BLaER1 treated with 17β-estradiol and CSF1 and Interleukin-3, amounts not matched to agents 10 nM and 100 nM (cell line): Measurements from ENCODE around the gene TDRD9.
A peak's percentile ranks its signal among the peaks of the same experiment; 100 is the strongest.

Experiments used
- H3K27ac ChIP-seq, 11 experiments: shearing (Covaris generic); formaldehyde crosslinking; 2 replicates each; pipeline ENCODE4 v1.8.1; 2022
- H3K27me3 ChIP-seq, 11 experiments: shearing (Covaris generic); formaldehyde crosslinking; 2 replicates each; pipeline ENCODE4 v1.8.1; 2022
- H3K36me3 ChIP-seq, 11 experiments: shearing (Covaris generic); formaldehyde crosslinking; 2 replicates each; pipeline ENCODE4 v1.8.1; 2022
- H3K4me1 ChIP-seq, 10 experiments: shearing (Covaris generic); formaldehyde crosslinking; 2 replicates each; pipeline ENCODE4 v1.8.1; 2022
- H3K4me2 ChIP-seq, 11 experiments: shearing (Covaris generic); formaldehyde crosslinking; 2 replicates each; pipeline ENCODE4 v1.8.1; 2022
- H3K4me3 ChIP-seq, 10 experiments: shearing (Covaris generic); formaldehyde crosslinking; 2 replicates each; pipeline ENCODE4 v1.8.1; 2022
- H3K9ac ChIP-seq, 11 experiments: shearing (Covaris generic); formaldehyde crosslinking; 2 replicates each; pipeline ENCODE4 v1.8.1; 2022
- H3K9me3 ChIP-seq, 11 experiments: shearing (Covaris generic); formaldehyde crosslinking; replicated peaks in 1 of 11; 2 replicates each; pipeline ENCODE4 v1.8.1; 2022
- H4K20me1 ChIP-seq, 11 experiments: shearing (Covaris generic); formaldehyde crosslinking; 2 replicates each; pipeline ENCODE4 v1.8.1; 2022
- Cebpa-rat ChIP-seq, 11 experiments: shearing (Covaris generic); IDR thresholded peaks; 2 replicates each; pipeline ENCODE4 v1.8.1; 2022

The TDRD9 gene

GRCh38 chr14:103997391-103997790 lies 69.1 kb downstream of the TDRD9 start:
- Histone ChIP-seq H3K9me3 (no peaks in the 10 kb centered on the region), H3K4me2 (no peak overlapping the region), H3K4me3 (no peak overlapping the region), H3K4me1 (no peaks in the 10 kb centered on the region), H3K36me3 (peaks cover 0 to 8% (median 0%) of the 10 kb centered on the region in 11 experiments; a peak in 1 of 22 replicates), H3K27me3 (no peaks in the 10 kb centered on the region), H3K9ac (no peak overlapping the region), H3K27ac (no peak overlapping the region), H4K20me1 (no peaks in the 10 kb centered on the region)
- TF ChIP-seq Cebpa-rat (IDR thresholded peaks at IDR 0.05) = no peak

GRCh38 chr14:103998027-103998426 lies 69.8 kb downstream of the TDRD9 start:
- no peaks in the 10 kb centered on the region for H3K9me3 ChIP-seq
- peaks cover 0 to 8% (median 0%) of the 10 kb centered on the region in 11 experiments; a peak in 1 of 22 replicates for H3K36me3 ChIP-seq
- H3K4me1 ChIP-seq = no peaks in the 10 kb centered on the region
- TF ChIP-seq Cebpa-rat (IDR thresholded peaks at IDR 0.05) = no peak
- no peaks in the 10 kb centered on the region for H4K20me1 ChIP-seq
- H3K27me3 ChIP-seq = no peaks in the 10 kb centered on the region
- no peak overlapping the region for H3K4me2 ChIP-seq
- no peak overlapping the region for H3K9ac ChIP-seq
- no peak overlapping the region for H3K4me3 ChIP-seq
- H3K27ac ChIP-seq = no peak overlapping the region

DNA sequence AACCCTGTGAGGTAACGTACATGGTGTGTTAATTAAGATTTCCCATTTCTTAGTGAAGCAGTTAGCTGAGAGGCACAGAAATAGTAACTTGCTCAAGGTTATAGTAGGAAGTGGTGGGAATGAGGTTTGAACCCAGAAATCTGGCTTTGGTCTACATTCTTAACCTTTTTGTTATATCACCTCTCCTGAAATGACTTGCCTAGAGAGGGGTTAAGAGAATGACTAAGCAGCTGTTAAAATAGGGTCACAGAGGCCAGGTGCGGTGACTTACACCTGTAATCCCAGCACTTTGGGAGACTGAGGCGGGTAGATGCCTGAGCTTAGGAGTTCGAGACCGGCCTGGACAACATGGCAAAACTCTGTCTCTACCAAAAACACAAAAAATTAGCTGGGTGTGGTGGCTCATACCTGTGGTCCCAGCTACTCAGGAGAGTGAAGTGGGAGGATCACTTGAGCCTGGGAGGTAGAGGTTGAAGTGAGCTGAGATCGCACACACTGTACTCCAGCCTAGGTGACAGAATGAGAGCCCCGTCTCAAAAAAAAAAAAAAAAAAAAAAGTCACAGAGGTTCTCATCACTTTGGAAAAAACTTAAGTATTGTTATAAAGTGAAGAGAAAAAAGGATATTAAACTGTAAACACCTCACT lies 71.7 kb downstream of the TDRD9 start:
- H3K4me2 ChIP-seq = no peak overlapping the region
- 0 out of 22 replicates have a peak, but pooled peaks cover 0 to 5% (median 0%) of the 10 kb centered on the region in 11 experiments for H3K36me3 ChIP-seq
- no peaks in the 10 kb centered on the region for H3K27me3 ChIP-seq
- H3K9ac ChIP-seq = no peak overlapping the region
- no peak overlapping the region for H3K27ac ChIP-seq
- no peak overlapping the region for H3K4me3 ChIP-seq
- H4K20me1 ChIP-seq = no peaks in the 10 kb centered on the region
- no peaks in the 10 kb centered on the region for H3K9me3 ChIP-seq
- H3K4me1 ChIP-seq = peaks cover 0 to 9% (median 2%) of the 10 kb centered on the region in 10 experiments; a peak in 7 of 20 replicates
- no peak for TF ChIP-seq Cebpa-rat (IDR thresholded peaks at IDR 0.05)

DNA sequence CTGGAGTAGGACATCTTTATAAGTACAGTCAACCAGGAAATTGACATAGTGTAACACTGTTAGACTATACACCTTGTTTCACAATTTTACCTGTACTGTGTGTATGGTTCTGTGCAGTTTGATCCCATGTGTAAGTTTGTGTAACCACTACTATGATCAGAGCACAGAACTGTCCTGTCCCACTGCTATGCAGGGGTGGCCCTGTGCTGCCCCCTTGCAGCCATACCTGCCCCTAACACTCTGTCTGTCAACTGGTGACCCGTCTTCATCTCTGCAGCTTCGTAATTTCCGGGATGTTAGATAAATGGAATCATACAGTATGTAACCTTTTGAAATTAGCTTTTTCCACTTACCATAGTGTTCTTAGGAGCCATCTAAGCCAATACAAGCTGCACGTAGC lies 72.7 kb downstream of the TDRD9 start:
- H3K4me1 ChIP-seq = peaks cover 0 to 14% (median 2%) of the 10 kb centered on the region in 10 experiments; a peak in 7 of 20 replicates
- H3K27me3 ChIP-seq = no peaks in the 10 kb centered on the region
- peaks cover 0 to 6% (median 0%) of the 10 kb centered on the region in 11 experiments; a peak in 1 of 22 replicates for H3K36me3 ChIP-seq
- no peak overlapping the region for H3K9ac ChIP-seq
- no peak overlapping the region for H3K4me2 ChIP-seq
- no peaks in the 10 kb centered on the region; a peak in 1 of 22 replicates for H4K20me1 ChIP-seq
- no peak for TF ChIP-seq Cebpa-rat (IDR thresholded peaks at IDR 0.05)
- no peak overlapping the region for H3K27ac ChIP-seq
- no peak overlapping the region for H3K4me3 ChIP-seq
- H3K9me3 ChIP-seq = no peaks in the 10 kb centered on the region

GRCh38 chr14:104003616-104004015 lies 75.4 kb downstream of the TDRD9 start:
- H3K4me1 ChIP-seq = peaks cover 0 to 14% (median 2%) of the 10 kb centered on the region in 10 experiments; a peak in 7 of 20 replicates
- TF ChIP-seq Cebpa-rat (IDR thresholded peaks at IDR 0.05) = no peak

DNA sequence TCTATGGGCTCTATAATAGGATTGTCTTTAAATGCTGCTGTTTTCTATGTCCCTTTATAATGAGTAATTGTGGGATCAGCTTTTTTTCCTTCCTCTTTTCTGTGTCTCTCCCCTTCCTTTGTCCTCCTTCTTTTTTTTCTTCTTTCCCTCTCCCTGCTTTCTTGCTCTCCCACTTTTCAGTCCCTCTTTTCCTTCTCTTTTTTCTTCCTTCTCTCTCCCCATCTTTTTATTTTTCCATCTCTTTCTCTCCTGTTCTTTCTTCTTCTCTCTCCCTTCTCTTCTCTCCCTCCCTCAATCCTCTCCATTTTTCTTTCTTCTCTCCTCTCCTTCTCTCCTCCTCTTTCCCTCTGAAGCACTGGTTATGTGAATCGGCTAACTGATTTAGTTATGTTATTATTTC lies 76.6 kb downstream of the TDRD9 start:
- TF ChIP-seq Cebpa-rat (IDR thresholded peaks at IDR 0.05) = no peak
- Histone ChIP-seq H3K27ac (no peak overlapping the region), H4K20me1 (no peaks in the 10 kb centered on the region; a peak in 1 of 22 replicates), H3K9ac (no peak overlapping the region), H3K27me3 (no peaks in the 10 kb centered on the region), H3K36me3 (peaks cover 0 to 18% (median 0%) of the 10 kb centered on the region in 11 experiments; a peak in 3 of 22 replicates), H3K4me2 (peak overlapping the region in 3 of 11 experiments; percentile 11 to 40 (median 21); a peak in 3 of 22 replicates), H3K4me1 (peaks cover 0 to 14% (median 2%) of the 10 kb centered on the region in 10 experiments; a peak in 7 of 20 replicates), H3K4me3 (no peak overlapping the region), H3K9me3 (no peaks in the 10 kb centered on the region)

More at GRCh38 chr14:104003616-104004015, 75.4 kb downstream of the TDRD9 start:
- no peaks in the 10 kb centered on the region; a peak in 1 of 22 replicates for H4K20me1 ChIP-seq
- H3K9ac ChIP-seq = no peak overlapping the region
- no peak overlapping the region for H3K27ac ChIP-seq
- H3K4me2 ChIP-seq = no peak overlapping the region
- H3K9me3 ChIP-seq = no peaks in the 10 kb centered on the region
- peaks cover 0 to 11% (median 0%) of the 10 kb centered on the region in 11 experiments; a peak in 3 of 22 replicates for H3K36me3 ChIP-seq
- H3K4me3 ChIP-seq = no peak overlapping the region
- H3K27me3 ChIP-seq = no peaks in the 10 kb centered on the region

DNA sequence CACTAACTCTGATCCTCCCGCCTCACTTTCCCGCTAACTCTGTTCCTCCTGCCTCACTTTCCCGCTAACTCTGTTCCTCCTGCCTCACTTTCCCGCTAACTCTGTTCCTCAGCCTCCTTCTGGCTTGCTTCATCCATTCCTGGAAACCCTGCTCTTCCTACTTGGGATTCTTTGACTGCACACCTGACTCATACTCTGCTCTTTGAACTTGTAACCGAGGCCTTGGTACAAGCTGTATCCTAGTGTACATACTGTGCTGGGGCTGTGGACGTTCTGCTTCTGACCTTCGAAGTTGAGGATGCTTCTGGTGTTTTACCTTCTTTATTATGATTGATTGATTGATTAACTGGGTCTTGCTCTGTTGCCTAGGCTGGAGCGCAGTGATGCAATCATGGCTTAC lies 77.2 kb downstream of the TDRD9 start:
- Histone ChIP-seq H3K27me3 (no peaks in the 10 kb centered on the region), H3K9ac (no peak overlapping the region), H4K20me1 (no peaks in the 10 kb centered on the region; a peak in 1 of 22 replicates), H3K4me1 (peaks cover 0 to 14% (median 2%) of the 10 kb centered on the region in 10 experiments; a peak in 7 of 20 replicates), H3K27ac (no peak overlapping the region), H3K36me3 (peaks cover 0 to 18% (median 0%) of the 10 kb centered on the region in 11 experiments; a peak in 3 of 22 replicates), H3K4me3 (no peak overlapping the region), H3K9me3 (no peaks in the 10 kb centered on the region), H3K4me2 (0 out of 22 replicates have a peak overlapping the region, but pooled peaks of 1 of the 11 experiments have one; percentile 21)
- no peak for TF ChIP-seq Cebpa-rat (IDR thresholded peaks at IDR 0.05)

GRCh38 chr14:104007121-104007520 lies 78.9 kb downstream of the TDRD9 start:
- Histone ChIP-seq H3K36me3 (peaks cover 0 to 18% (median 0%) of the 10 kb centered on the region in 11 experiments; a peak in 3 of 22 replicates), H3K4me1 (peaks cover 0 to 14% (median 2%) of the 10 kb centered on the region in 10 experiments; a peak in 7 of 20 replicates), H3K27ac (no peak overlapping the region), H3K4me2 (no peak overlapping the region), H3K4me3 (no peak overlapping the region), H3K9me3 (no peaks in the 10 kb centered on the region), H3K9ac (no peak overlapping the region), H4K20me1 (no peaks in the 10 kb centered on the region; a peak in 1 of 22 replicates), H3K27me3 (no peaks in the 10 kb centered on the region)
- no peak for TF ChIP-seq Cebpa-rat (IDR thresholded peaks at IDR 0.05)

DNA sequence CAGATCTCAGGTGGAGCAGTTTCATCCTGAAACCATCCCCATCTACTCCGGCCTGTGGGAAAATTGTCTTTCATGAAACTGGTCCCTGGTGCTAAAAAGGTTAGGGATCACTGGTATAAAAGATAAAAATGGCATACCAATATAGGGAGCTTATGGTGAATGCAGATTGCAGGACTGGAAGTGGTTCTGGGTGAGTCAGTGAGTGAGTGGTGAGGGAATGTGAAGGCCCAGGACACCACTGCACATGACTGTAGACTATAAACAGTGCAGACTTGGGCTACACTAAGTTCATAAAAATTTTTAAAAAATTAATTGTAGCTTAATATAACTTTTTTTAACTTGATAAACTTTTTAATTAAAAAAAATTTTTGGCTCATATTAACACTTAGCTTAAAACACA lies 81.0 kb downstream of the TDRD9 start:
- no peak for TF ChIP-seq Cebpa-rat (IDR thresholded peaks at IDR 0.05)
- H3K27me3 ChIP-seq = no peaks in the 10 kb centered on the region
- no peak overlapping the region for H3K9ac ChIP-seq

More for the DNA sequence above, 81.0 kb downstream of the TDRD9 start:
- Histone ChIP-seq H3K4me1 (peaks cover 0 to 11% (median 2%) of the 10 kb centered on the region in 10 experiments; a peak in 7 of 20 replicates), H3K9me3 (no peaks in the 10 kb centered on the region), H3K27ac (no peak overlapping the region), H3K4me2 (no peak overlapping the region), H3K36me3 (peaks cover 0 to 18% (median 0%) of the 10 kb centered on the region in 11 experiments; a peak in 3 of 22 replicates), H4K20me1 (no peaks in the 10 kb centered on the region; a peak in 1 of 22 replicates), H3K4me3 (no peak overlapping the region)
